HepG2 (cell line): ENCODE measurements around the gene ZNRF3. TPM values are rescaled to one million over a fixed set of nuclear protein-coding genes. Genes with fewer than 3 reads are reported as not detected.
A peak's percentile ranks its signal among the peaks of the same experiment; 100 is the strongest.

Experiments
- BHLHE40 ChIP-seq: IDR thresholded peaks from 2 replicates; pipeline ENCODE4 v1.6.1; 2011; ENCODE audit warnings: low read length, improper control_type of control experiment
- EP300 ChIP-seq, 3 experiments: sonication (generic) in 1 of 3; formaldehyde crosslinking in 1 of 3; IDR thresholded peaks; 2 replicates each; pipeline versions ENCODE4 v1.5.1 to v1.6.1; 2011 to 2020; ENCODE audit warnings: low read depth in 2 of 3, low read length in 2 of 3, borderline replicate concordance in 1 of 3, improper control_type of control experiment in 1 of 3, mild to moderate bottlenecking in 1 of 3, missing genetic modification reagents in 1 of 3, moderate library complexity in 1 of 3
- HIVEP1 ChIP-seq: sonication (generic); formaldehyde crosslinking; IDR thresholded peaks from 2 replicates; pipeline ENCODE4 v1.4.0; 2020; ENCODE audit warnings: mild to moderate bottlenecking, missing genetic modification reagents
- MZF1 ChIP-seq: sonication (generic); formaldehyde crosslinking; IDR thresholded peaks from 2 replicates; pipeline ENCODE4 v1.8.1; 2023; ENCODE audit warnings: mild to moderate bottlenecking, missing genetic modification reagents, borderline replicate concordance
- NR3C1 ChIP-seq: sonication (generic); formaldehyde crosslinking; IDR thresholded peaks from 2 replicates; pipeline ENCODE4 v1.4.0; 2020; ENCODE audit warnings: missing genetic modification reagents
- SMC3 ChIP-seq: IDR thresholded peaks from 2 replicates; pipeline ENCODE4 v1.6.1; 2011; ENCODE audit warnings: low read length, improper control_type of control experiment
- SOX5 ChIP-seq: IDR thresholded peaks from 2 replicates; pipeline ENCODE4 v1.6.1; 2016; ENCODE audit warnings: borderline replicate concordance
- STAG1 ChIP-seq: sonication (generic); formaldehyde crosslinking; IDR thresholded peaks from 2 replicates; pipeline ENCODE4 v1.4.0; 2020; ENCODE audit warnings: missing genetic modification reagents
- ZHX1 ChIP-seq: sonication (generic); formaldehyde crosslinking; IDR thresholded peaks from 2 replicates; pipeline ENCODE4 v1.8.1; 2022; ENCODE audit warnings: low read depth, mild to moderate bottlenecking, missing genetic modification reagents
- ZKSCAN1 ChIP-seq: fragments of 150-350 bp; IDR thresholded peaks from 2 replicates; pipeline ENCODE4 v1.6.1; 2014; ENCODE audit warnings: low read length
- ZNF18 ChIP-seq: sonication (generic); formaldehyde crosslinking; IDR thresholded peaks from 2 replicates; pipeline ENCODE4 v1.8.0; 2022; ENCODE audit warnings: mild to moderate bottlenecking, missing genetic modification reagents; ENCODE audit not compliant: insufficient replicate concordance
- ZNF260 ChIP-seq: sonication (generic); formaldehyde crosslinking; IDR thresholded peaks from 2 replicates; pipeline ENCODE4 v1.4.0; 2020; ENCODE audit warnings: missing genetic modification reagents, low read depth, mild to moderate bottlenecking, borderline replicate concordance
- ZNF503 ChIP-seq: sonication (generic); formaldehyde crosslinking; IDR thresholded peaks from 2 replicates; pipeline ENCODE4 v1.4.0; 2020; ENCODE audit warnings: missing genetic modification reagents
- ZNF674 ChIP-seq: sonication (generic); formaldehyde crosslinking; IDR thresholded peaks from 2 replicates; pipeline ENCODE4 v1.5.0; 2020; ENCODE audit warnings: low read depth, mild to moderate bottlenecking, missing genetic modification reagents
- polyA plus RNA-seq, 8 experiments: library from polyadenylated mRNA; depleted of rRNA in 3 of 8; stranded (reverse) in 7 of 8; unstranded in 1 of 8; fragments of >200 nt; fragmentation: Illumina TruSeq in 4 of 8; extraction: Trizol in 4 of 8; gene quantifications; 2 replicates each; pipeline versions ENCODE4 v1.2.1 to v1.2.3, GENCODE V29; 2011 to 2016; ENCODE audit warnings: low read depth in 4 of 8, missing spikeins in 1 of 8, mixed read lengths in 1 of 8; ENCODE audit not compliant: insufficient read depth in 1 of 8
- total RNA-seq, 5 experiments: library from RNA; depleted of rRNA; stranded (reverse); fragments of >200 nt; fragmentation: Illumina TruSeq; extraction: Trizol; gene quantifications; 2 replicates each; pipeline ENCODE4 v1.2.3, GENCODE V29; 2016; ENCODE audit warnings: low read depth in 1 of 5

ZNRF3 gene
- total and polyA plus RNA-seq, 2 of the 13 experiments (the other 11 are each of a cell fraction or from before 2014, with no cell fraction given): 20.3 to 36.7 TPM

- TF ChIP-seq ZNF503 (CRISPR knock-in tag) (no peak), SMC3 (peak; percentile 25; the same call in 1 of the 2 replicates), ZNF260 (no peak), MZF1 (no peak), ZKSCAN1 (no peak), ZNF18 (CRISPR knock-in tag) (no peak), BHLHE40 (no peak), ZHX1 (no peak), NR3C1 (CRISPR knock-in tag) (no peak), SOX5 (CRISPR knock-in tag) (no peak), HIVEP1 (CRISPR knock-in tag) (no peak), STAG1 (CRISPR knock-in tag) (peak; percentile 46), EP300 (IDR thresholded peaks at IDR 0.05; ENCODE audit: low read depth in 2 of 2, low read length in 2 of 2) (no peak), EP300 (CRISPR knock-in tag; IDR thresholded peaks at IDR 0.05; ENCODE audit: borderline replicate concordance) (no peak), ZNF674 (no peak)
Observed at GRCh38 chr22:29060251-29060869, 177.0 kb downstream of the ZNRF3 start (continued).
